ENCODE results near the gene SLC16A10.

Gene SLC16A10

DNA sequence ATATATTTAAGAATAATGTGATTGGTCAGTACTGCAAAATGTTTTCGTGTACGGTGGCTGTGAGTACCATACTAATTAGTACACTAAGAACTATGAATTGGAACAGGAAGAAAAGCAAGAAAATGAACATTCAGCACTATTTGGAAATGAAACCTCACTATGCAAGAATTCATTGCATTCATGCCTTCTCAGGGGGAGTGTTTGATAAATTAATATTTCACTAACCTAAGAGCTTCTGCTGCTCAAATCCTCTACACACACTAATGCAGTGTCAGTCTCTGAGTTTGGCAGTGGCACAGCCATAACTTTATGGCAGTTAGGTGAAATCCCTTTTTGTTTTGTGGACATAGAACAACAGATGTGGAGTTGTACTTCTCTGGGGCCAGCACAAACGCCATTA, 60.1 kb downstream of the SLC16A10 start:
- H3K27ac Mint-ChIP-seq: peak overlapping the region; percentile 24 to 62 (median 31)
- H3K4me1 Mint-ChIP-seq: peaks cover 5% of the 10 kb centered on the region
- H3K4me3 Mint-ChIP-seq: no peak overlapping the region
- TF ChIP-seq, protein P1, sequence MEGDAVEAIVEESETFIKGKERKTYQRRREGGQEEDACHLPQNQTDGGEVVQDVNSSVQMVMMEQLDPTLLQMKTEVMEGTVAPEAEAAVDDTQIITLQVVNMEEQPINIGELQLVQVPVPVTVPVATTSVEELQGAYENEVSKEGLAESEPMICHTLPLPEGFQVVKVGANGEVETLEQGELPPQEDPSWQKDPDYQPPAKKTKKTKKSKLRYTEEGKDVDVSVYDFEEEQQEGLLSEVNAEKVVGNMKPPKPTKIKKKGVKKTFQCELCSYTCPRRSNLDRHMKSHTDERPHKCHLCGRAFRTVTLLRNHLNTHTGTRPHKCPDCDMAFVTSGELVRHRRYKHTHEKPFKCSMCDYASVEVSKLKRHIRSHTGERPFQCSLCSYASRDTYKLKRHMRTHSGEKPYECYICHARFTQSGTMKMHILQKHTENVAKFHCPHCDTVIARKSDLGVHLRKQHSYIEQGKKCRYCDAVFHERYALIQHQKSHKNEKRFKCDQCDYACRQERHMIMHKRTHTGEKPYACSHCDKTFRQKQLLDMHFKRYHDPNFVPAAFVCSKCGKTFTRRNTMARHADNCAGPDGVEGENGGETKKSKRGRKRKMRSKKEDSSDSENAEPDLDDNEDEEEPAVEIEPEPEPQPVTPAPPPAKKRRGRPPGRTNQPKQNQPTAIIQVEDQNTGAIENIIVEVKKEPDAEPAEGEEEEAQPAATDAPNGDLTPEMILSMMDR (IDR thresholded peaks at IDR 0.05; ENCODE audit: unreplicated experiment in 3 of 3): no peak
- no peaks in the 10 kb centered on the region for H3K27me3 Mint-ChIP-seq (ENCODE audit: low read depth)
- peaks cover 9% of the 10 kb centered on the region for H3K9me3 Mint-ChIP-seq
- peaks cover 7% of the 10 kb centered on the region for H3K36me3 Mint-ChIP-seq (ENCODE audit: low read depth)

GRCh38 chr6:111148110-111148509, 60.8 kb downstream of the SLC16A10 start:
- peaks cover 5% of the 10 kb centered on the region for H3K4me1 Mint-ChIP-seq
- H3K9me3 Mint-ChIP-seq: peaks cover 9% of the 10 kb centered on the region
- H3K27me3 Mint-ChIP-seq (ENCODE audit: low read depth): no peaks in the 10 kb centered on the region
- TF ChIP-seq, protein P1 (IDR thresholded peaks at IDR 0.05; ENCODE audit: unreplicated experiment in 3 of 3): no peak
- no peak overlapping the region for H3K4me3 Mint-ChIP-seq
- H3K36me3 Mint-ChIP-seq (ENCODE audit: low read depth): peaks cover 7% of the 10 kb centered on the region
- peak overlapping the region in 2 of 3 experiments; percentile 24 to 62 for H3K27ac Mint-ChIP-seq

DNA sequence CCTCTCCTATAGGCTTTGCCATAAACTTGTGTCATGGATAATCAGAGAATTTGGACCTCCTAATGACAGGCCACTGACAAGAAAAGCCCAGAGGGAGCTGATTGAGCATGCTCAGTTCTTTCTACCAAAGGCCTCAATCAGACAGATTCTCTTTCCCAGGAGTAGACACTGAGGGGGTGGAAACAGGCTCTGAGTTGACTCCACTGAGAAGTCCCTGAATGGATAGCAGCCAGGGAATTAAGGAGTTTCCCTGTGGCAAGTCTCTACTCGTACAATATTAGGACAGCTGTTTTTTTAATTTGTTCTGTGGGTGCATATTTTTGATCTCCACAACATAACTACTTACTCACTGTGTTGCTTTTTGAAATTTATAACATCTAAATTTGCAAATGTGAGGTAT, 63.3 kb downstream of the SLC16A10 start:
- H3K9me3 Mint-ChIP-seq: no peaks in the 10 kb centered on the region
- peaks cover 5% of the 10 kb centered on the region for H3K4me1 Mint-ChIP-seq
- no peaks in the 10 kb centered on the region for H3K27me3 Mint-ChIP-seq (ENCODE audit: low read depth)
- H3K4me3 Mint-ChIP-seq: no peak overlapping the region
- H3K36me3 Mint-ChIP-seq (ENCODE audit: low read depth): peaks cover 3% of the 10 kb centered on the region
- H3K27ac Mint-ChIP-seq: peak overlapping the region in 2 of 3 experiments; percentile 48 to 64
- TF ChIP-seq, protein P1 (IDR thresholded peaks at IDR 0.05; ENCODE audit: unreplicated experiment in 3 of 3): no peak

DNA sequence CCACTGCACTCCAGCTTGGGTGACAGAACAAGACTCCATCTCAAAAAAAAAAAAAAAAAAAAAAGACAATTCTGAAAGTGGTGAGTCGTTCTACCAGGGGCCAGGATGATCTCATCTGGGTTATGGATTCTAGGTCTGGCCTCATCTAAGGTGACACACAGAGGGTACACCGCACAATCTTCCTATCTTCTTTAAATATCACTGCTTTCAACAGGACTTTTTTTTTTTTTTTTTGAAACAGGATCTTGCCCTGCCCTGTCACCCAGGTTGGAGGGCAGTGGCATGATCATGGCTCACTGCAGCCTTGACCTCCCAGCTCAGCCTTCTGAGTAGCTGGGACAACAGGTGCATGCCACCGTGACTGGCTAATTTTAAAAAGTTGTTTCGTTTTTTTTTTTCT, 67.7 kb downstream of the SLC16A10 start:
- no peak overlapping the region for H3K4me3 Mint-ChIP-seq
- H3K4me1 Mint-ChIP-seq: peaks cover 5% of the 10 kb centered on the region
- peaks cover 8% of the 10 kb centered on the region for H3K36me3 Mint-ChIP-seq (ENCODE audit: low read depth)
- TF ChIP-seq, protein P1 (IDR thresholded peaks at IDR 0.05; ENCODE audit: unreplicated experiment in 3 of 3): no peak
- no peaks in the 10 kb centered on the region for H3K27me3 Mint-ChIP-seq (ENCODE audit: low read depth)
- peaks cover 4% of the 10 kb centered on the region for H3K9me3 Mint-ChIP-seq
- peak overlapping the region in 1 of 3 experiments; percentile 89 for H3K27ac Mint-ChIP-seq

- Mint-ChIP-seq H3K4me1 (no peaks in the 10 kb centered on the region), H3K36me3 (ENCODE audit: low read depth) (peaks cover 10% of the 10 kb centered on the region), H3K27ac (no peak overlapping the region), H3K4me3 (no peak overlapping the region), H3K27me3 (ENCODE audit: low read depth) (no peaks in the 10 kb centered on the region), H3K9me3 (peaks cover 11% of the 10 kb centered on the region)
- TF ChIP-seq, protein P1 (IDR thresholded peaks at IDR 0.05; ENCODE audit: unreplicated experiment in 3 of 3): no peak
These were observed 70.1 kb downstream of the SLC16A10 start for GRCh38 chr6:111157412-111157811.

GRCh38 chr6:111159633-111160032, 72.3 kb downstream of the SLC16A10 start:
- peaks cover 16% of the 10 kb centered on the region for H3K36me3 Mint-ChIP-seq (ENCODE audit: low read depth)
- no peaks in the 10 kb centered on the region for H3K4me1 Mint-ChIP-seq
- TF ChIP-seq, protein P1 (IDR thresholded peaks at IDR 0.05; ENCODE audit: unreplicated experiment in 3 of 3): no peak
- H3K9me3 Mint-ChIP-seq: peaks cover 20% of the 10 kb centered on the region
- H3K4me3 Mint-ChIP-seq: no peak overlapping the region
- no peak overlapping the region for H3K27ac Mint-ChIP-seq
- no peaks in the 10 kb centered on the region for H3K27me3 Mint-ChIP-seq (ENCODE audit: low read depth)

All from nephron (organoid).